ENCODE measurements around the gene MITF. TPM values are rescaled to one million over a fixed set of nuclear protein-coding genes. Genes with fewer than 3 reads are reported as not detected.

Gene MITF
- total and polyA plus RNA-seq, 7 donors = 11.8 to 98.1 (median 49.9) TPM

GRCh38 chr3:69925506-69925905 lies 186.2 kb downstream of the MITF start:
- intact Hi-C loops (cut with DNase I) = no loop called here
- no peak for ATAC-seq
- Histone ChIP-seq H3K4me1 (no peaks in the 10 kb centered on the region), H3K27me3 (ENCODE audit: insufficient read depth in 3 of 3, low read length in 2 of 3) (no peaks in the 10 kb centered on the region), H3K9me3 (no peaks in the 10 kb centered on the region), H3K36me3 (ENCODE audit: insufficient read depth in 1 of 2, low read depth in 1 of 2) (no peaks in the 10 kb centered on the region), H3K4me3 (no peak overlapping the region), H3K27ac (no peak overlapping the region)
- no peak for TF ChIP-seq CTCF (IDR thresholded peaks at IDR 0.05)
- DNase-seq = no peak

- TF ChIP-seq CTCF (IDR thresholded peaks at IDR 0.05) = no peak
- no peaks in the 10 kb centered on the region for H3K9me3 ChIP-seq
- H3K27ac ChIP-seq = no peak overlapping the region
- no peak for DNase-seq
- no peaks in the 10 kb centered on the region for H3K4me1 ChIP-seq
- intact Hi-C loops (cut with DNase I) = no loop called here
- no peaks in the 10 kb centered on the region for H3K27me3 ChIP-seq (ENCODE audit: insufficient read depth in 3 of 3, low read length in 2 of 3)
- WGBS, 3 donors = 78 to 90% (median 78%) methylated on average over 8 of the region's 8 CpGs
- H3K4me3 ChIP-seq = no peak overlapping the region
- H3K36me3 ChIP-seq (ENCODE audit: insufficient read depth in 1 of 2, low read depth in 1 of 2) = no peaks in the 10 kb centered on the region
- ATAC-seq = no peak
Observed at GRCh38 chr3:69926385-69926784, 187.1 kb downstream of the MITF start.

GRCh38 chr3:69927571-69927970 lies 188.3 kb downstream of the MITF start:
- Histone ChIP-seq H3K27me3 (ENCODE audit: insufficient read depth in 3 of 3, low read length in 2 of 3) (no peaks in the 10 kb centered on the region), H3K9me3 (no peaks in the 10 kb centered on the region), H3K36me3 (ENCODE audit: insufficient read depth in 1 of 2, low read depth in 1 of 2) (no peaks in the 10 kb centered on the region), H3K4me1 (no peaks in the 10 kb centered on the region), H3K27ac (no peak overlapping the region), H3K4me3 (no peak overlapping the region)
- DNase-seq (no peak), ATAC-seq (no peak)
- no peak for TF ChIP-seq CTCF (IDR thresholded peaks at IDR 0.05)
- intact Hi-C loops (cut with DNase I) = no loop called here

GRCh38 chr3:69929019-69929418 lies 189.8 kb downstream of the MITF start:
- ATAC-seq = no peak

More at GRCh38 chr3:69929019-69929418, 189.8 kb downstream of the MITF start:
- intact Hi-C loops (cut with DNase I) = no loop called here
- H3K4me1 ChIP-seq = no peaks in the 10 kb centered on the region
- 85 to 91% (median 87%) methylated on average over 4 of the region's 4 CpGs for WGBS, 3 donors
- H3K4me3 ChIP-seq = no peak overlapping the region
- TF ChIP-seq CTCF (IDR thresholded peaks at IDR 0.05) = no peak
- H3K27ac ChIP-seq = no peak overlapping the region
- no peak for DNase-seq
- H3K9me3 ChIP-seq = no peaks in the 10 kb centered on the region
- no peaks in the 10 kb centered on the region for H3K27me3 ChIP-seq (ENCODE audit: insufficient read depth in 3 of 3, low read length in 2 of 3)
- no peaks in the 10 kb centered on the region for H3K36me3 ChIP-seq (ENCODE audit: insufficient read depth in 1 of 2, low read depth in 1 of 2)

Data from psoas muscle (tissue), 8 donors.